PC-9 (cell line): Measurements from ENCODE around the gene MRPS23.

Source experiments
- EZH2 ChIP-seq: fragments of 200-600 bp; sonication (generic); IDR thresholded peaks from 2 replicates; pipeline ENCODE4 v1.8.0; 2017; ENCODE audit warnings: antibody characterized with exemption, low read depth
- TF ChIP-seq, protein P1 (sequence below): fragments of 200-600 bp; sonication (generic); conservative IDR thresholded peaks from 2 replicates; pipeline ENCODE4 v1.6.1; 2017; ENCODE audit warnings: mixed run types, antibody characterized with exemption, mild to moderate bottlenecking, moderate library complexity

DNA sequence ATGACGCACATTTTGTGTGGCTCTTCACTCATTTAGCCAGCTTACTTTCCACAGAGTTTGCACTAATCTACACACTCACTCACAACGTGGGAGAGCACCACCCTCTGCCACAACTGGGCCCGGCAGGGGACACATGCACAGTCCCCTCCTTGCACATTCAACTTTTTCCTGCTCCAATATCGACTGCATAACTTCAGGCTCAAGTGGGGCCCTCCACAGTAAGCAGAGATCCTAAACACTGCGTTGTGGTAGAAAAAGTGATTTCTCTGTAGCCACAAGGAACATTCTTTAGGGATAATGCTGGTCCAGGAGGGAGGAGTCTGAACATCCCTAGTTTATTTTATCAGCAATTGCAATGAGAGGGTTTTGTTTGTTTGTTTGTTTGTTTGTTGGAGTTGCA is 40.0 kb downstream of the MRPS23 start:
- TF ChIP-seq, protein P1, sequence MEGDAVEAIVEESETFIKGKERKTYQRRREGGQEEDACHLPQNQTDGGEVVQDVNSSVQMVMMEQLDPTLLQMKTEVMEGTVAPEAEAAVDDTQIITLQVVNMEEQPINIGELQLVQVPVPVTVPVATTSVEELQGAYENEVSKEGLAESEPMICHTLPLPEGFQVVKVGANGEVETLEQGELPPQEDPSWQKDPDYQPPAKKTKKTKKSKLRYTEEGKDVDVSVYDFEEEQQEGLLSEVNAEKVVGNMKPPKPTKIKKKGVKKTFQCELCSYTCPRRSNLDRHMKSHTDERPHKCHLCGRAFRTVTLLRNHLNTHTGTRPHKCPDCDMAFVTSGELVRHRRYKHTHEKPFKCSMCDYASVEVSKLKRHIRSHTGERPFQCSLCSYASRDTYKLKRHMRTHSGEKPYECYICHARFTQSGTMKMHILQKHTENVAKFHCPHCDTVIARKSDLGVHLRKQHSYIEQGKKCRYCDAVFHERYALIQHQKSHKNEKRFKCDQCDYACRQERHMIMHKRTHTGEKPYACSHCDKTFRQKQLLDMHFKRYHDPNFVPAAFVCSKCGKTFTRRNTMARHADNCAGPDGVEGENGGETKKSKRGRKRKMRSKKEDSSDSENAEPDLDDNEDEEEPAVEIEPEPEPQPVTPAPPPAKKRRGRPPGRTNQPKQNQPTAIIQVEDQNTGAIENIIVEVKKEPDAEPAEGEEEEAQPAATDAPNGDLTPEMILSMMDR = no peak
- no peak for TF ChIP-seq EZH2
